B cell (primary cell): Measurements from ENCODE around the gene PLCG2.

ENCODE experiments used
- CTCF ChIP-seq: fragments of 200-600 bp; IDR thresholded peaks from one replicate; pipeline ENCODE4 v1.8.0; 2022; ENCODE audit warnings: antibody characterized with exemption, mild to moderate bottlenecking
- EZH2 ChIP-seq: IDR thresholded peaks from 2 replicates; pipeline ENCODE4 v1.6.1; 2012; ENCODE audit warnings: borderline replicate concordance, low read depth, mild to moderate bottlenecking, moderate library complexity, low read length; ENCODE audit not compliant: insufficient read depth, poor library complexity, severe bottlenecking

- TF ChIP-seq CTCF: no peak
- no peak for TF ChIP-seq EZH2
These were observed 44.3 kb upstream of the PLCG2 start for GRCh38 chr16:81734632-81735434.
